ENCODE measurements around the gene UGT2B28. TPM values are rescaled to one million over a fixed set of nuclear protein-coding genes. Genes with fewer than 3 reads are reported as not detected.
"Not testable (repeated sequence)": the region's sequence is repeated elsewhere in the genome, so short reads cannot be mapped to it uniquely, and the experiment has no call there.

UGT2B28 gene
- polyA plus RNA-seq, 4 donors: 0.03 TPM; not detected in 3

GRCh38 chr4:69268612-69269011 is 11.7 kb upstream of the UGT2B28 start:
- not testable (repeated sequence) for H3K27ac ChIP-seq (ENCODE audit: low read depth in 1 of 3, low read length in 2 of 3); H3K4me1 ChIP-seq (ENCODE audit: control insufficient read depth in 3 of 3, insufficient read depth in 2 of 3, low read depth in 1 of 3, low read length in 2 of 3); DNase-seq; H3K27me3 ChIP-seq (ENCODE audit: control insufficient read depth in 3 of 3, insufficient read depth in 3 of 3, low read length in 3 of 3); H3K36me3 ChIP-seq (ENCODE audit: control insufficient read depth in 3 of 3, insufficient read depth in 2 of 3, low read depth in 1 of 3, low read length in 3 of 3); H3K4me3 ChIP-seq (ENCODE audit: low read depth in 1 of 3, low read length in 3 of 3); H3K9me3 ChIP-seq (ENCODE audit: control insufficient read depth in 2 of 2, insufficient read depth in 1 of 2, low read depth in 1 of 2, low read length in 1 of 2); FAIRE-seq
- WGBS, 3 donors: 93 to 96% (median 93%) methylated on average over 7 of the region's 7 CpGs

- DNase-seq; H3K9me3 ChIP-seq (ENCODE audit: control insufficient read depth in 2 of 2, insufficient read depth in 1 of 2, low read depth in 1 of 2, low read length in 1 of 2); H3K27me3 ChIP-seq (ENCODE audit: control insufficient read depth in 3 of 3, insufficient read depth in 3 of 3, low read length in 3 of 3); H3K27ac ChIP-seq (ENCODE audit: low read depth in 1 of 3, low read length in 2 of 3); FAIRE-seq; H3K36me3 ChIP-seq (ENCODE audit: control insufficient read depth in 3 of 3, insufficient read depth in 2 of 3, low read depth in 1 of 3, low read length in 3 of 3); H3K4me1 ChIP-seq (ENCODE audit: control insufficient read depth in 3 of 3, insufficient read depth in 2 of 3, low read depth in 1 of 3, low read length in 2 of 3); H3K4me3 ChIP-seq (ENCODE audit: low read depth in 1 of 3, low read length in 3 of 3): not testable (repeated sequence)
- WGBS, 3 donors: 45 to 77% (median 66%) methylated on average over 4 of the region's 4 CpGs
Measured at GRCh38 chr4:69296356-69296755, 16.1 kb downstream of the UGT2B28 start.

GRCh38 chr4:69308426-69309033 is 28.3 kb downstream of the UGT2B28 start:
- H3K36me3 ChIP-seq (ENCODE audit: control insufficient read depth in 3 of 3, insufficient read depth in 2 of 3, low read depth in 1 of 3, low read length in 3 of 3); FAIRE-seq; H3K27me3 ChIP-seq (ENCODE audit: control insufficient read depth in 3 of 3, insufficient read depth in 3 of 3, low read length in 3 of 3); H3K9me3 ChIP-seq (ENCODE audit: control insufficient read depth in 2 of 2, insufficient read depth in 1 of 2, low read depth in 1 of 2, low read length in 1 of 2); H3K4me3 ChIP-seq (ENCODE audit: low read depth in 1 of 3, low read length in 3 of 3): not testable (repeated sequence)
- Histone ChIP-seq H3K4me1 (ENCODE audit: control insufficient read depth in 3 of 3, insufficient read depth in 2 of 3, low read depth in 1 of 3, low read length in 2 of 3) (peaks cover 0 to 15% (median 0%) of the 10 kb centered on the region in 3 donors), H3K27ac (ENCODE audit: low read depth in 1 of 3, low read length in 2 of 3) (peak overlapping the region in 1 of 3 donors; percentile 21)
- WGBS, 3 donors: 29 to 63% (median 35%) methylated on average over 5 of the region's 5 CpGs
- peak; percentile 11 to 23 for DNase-seq

GRCh38 chr4:69309549-69310076 is 29.3 kb downstream of the UGT2B28 start:
- not testable (repeated sequence) for FAIRE-seq; H3K36me3 ChIP-seq (ENCODE audit: control insufficient read depth in 3 of 3, insufficient read depth in 2 of 3, low read depth in 1 of 3, low read length in 3 of 3); H3K9me3 ChIP-seq (ENCODE audit: control insufficient read depth in 2 of 2, insufficient read depth in 1 of 2, low read depth in 1 of 2, low read length in 1 of 2); DNase-seq; H3K4me3 ChIP-seq (ENCODE audit: low read depth in 1 of 3, low read length in 3 of 3); H3K27me3 ChIP-seq (ENCODE audit: control insufficient read depth in 3 of 3, insufficient read depth in 3 of 3, low read length in 3 of 3)
- peaks cover 0 to 15% (median 0%) of the 10 kb centered on the region in 3 donors for H3K4me1 ChIP-seq (ENCODE audit: control insufficient read depth in 3 of 3, insufficient read depth in 2 of 3, low read depth in 1 of 3, low read length in 2 of 3)
- WGBS, 3 donors: 58 to 76% (median 70%) methylated on average over 4 to 5 of the region's 5 CpGs
- peak overlapping the region in 1 of 3 donors; percentile 21 for H3K27ac ChIP-seq (ENCODE audit: low read depth in 1 of 3, low read length in 2 of 3)

- whole genome bisulfite sequencing, 3 donors: 82 to 91% (median 89%) methylated on average over 4 of the region's 4 CpGs
- H3K27me3 ChIP-seq (ENCODE audit: control insufficient read depth in 3 of 3, insufficient read depth in 3 of 3, low read length in 3 of 3); FAIRE-seq; H3K9me3 ChIP-seq (ENCODE audit: control insufficient read depth in 2 of 2, insufficient read depth in 1 of 2, low read depth in 1 of 2, low read length in 1 of 2); H3K27ac ChIP-seq (ENCODE audit: low read depth in 1 of 3, low read length in 2 of 3); H3K4me3 ChIP-seq (ENCODE audit: low read depth in 1 of 3, low read length in 3 of 3); H3K36me3 ChIP-seq (ENCODE audit: control insufficient read depth in 3 of 3, insufficient read depth in 2 of 3, low read depth in 1 of 3, low read length in 3 of 3); DNase-seq: not testable (repeated sequence)
- peaks cover 0 to 15% (median 0%) of the 10 kb centered on the region in 3 donors for H3K4me1 ChIP-seq (ENCODE audit: control insufficient read depth in 3 of 3, insufficient read depth in 2 of 3, low read depth in 1 of 3, low read length in 2 of 3)
Measured at GRCh38 chr4:69310262-69310661, 30.0 kb downstream of the UGT2B28 start.

- H3K27me3 ChIP-seq (ENCODE audit: control insufficient read depth in 3 of 3, insufficient read depth in 3 of 3, low read length in 3 of 3); H3K27ac ChIP-seq (ENCODE audit: low read depth in 1 of 3, low read length in 2 of 3); H3K4me1 ChIP-seq (ENCODE audit: control insufficient read depth in 3 of 3, insufficient read depth in 2 of 3, low read depth in 1 of 3, low read length in 2 of 3); H3K9me3 ChIP-seq (ENCODE audit: control insufficient read depth in 2 of 2, insufficient read depth in 1 of 2, low read depth in 1 of 2, low read length in 1 of 2); H3K36me3 ChIP-seq (ENCODE audit: control insufficient read depth in 3 of 3, insufficient read depth in 2 of 3, low read depth in 1 of 3, low read length in 3 of 3); FAIRE-seq; H3K4me3 ChIP-seq (ENCODE audit: low read depth in 1 of 3, low read length in 3 of 3): not testable (repeated sequence)
- 10 to 27% (median 25%) methylated on average over 3 of the region's 3 CpGs for WGBS, 3 donors
- DNase-seq: peak; percentile 21 to 54
Measured at GRCh38 chr4:69317669-69318298, 37.5 kb downstream of the UGT2B28 start.

- no peak for DNase-seq
- FAIRE-seq: no peak
- no peak overlapping the region for H3K4me3 ChIP-seq (ENCODE audit: low read depth in 1 of 3, low read length in 3 of 3)
- no peaks in the 10 kb centered on the region for H3K9me3 ChIP-seq (ENCODE audit: control insufficient read depth in 2 of 2, insufficient read depth in 1 of 2, low read depth in 1 of 2, low read length in 1 of 2)
- no peaks in the 10 kb centered on the region for H3K27me3 ChIP-seq (ENCODE audit: control insufficient read depth in 3 of 3, insufficient read depth in 3 of 3, low read length in 3 of 3)
- H3K27ac ChIP-seq (ENCODE audit: low read depth in 1 of 3, low read length in 2 of 3): no peak overlapping the region
- WGBS, 3 donors: 3 to 52% (median 25%) methylated on average over 2 of the region's 2 CpGs
- H3K36me3 ChIP-seq (ENCODE audit: control insufficient read depth in 3 of 3, insufficient read depth in 2 of 3, low read depth in 1 of 3, low read length in 3 of 3): no peaks in the 10 kb centered on the region
- peaks cover 0 to 4% (median 0%) of the 10 kb centered on the region in 3 donors for H3K4me1 ChIP-seq (ENCODE audit: control insufficient read depth in 3 of 3, insufficient read depth in 2 of 3, low read depth in 1 of 3, low read length in 2 of 3)
Measured at GRCh38 chr4:69321153-69321729, 41.0 kb downstream of the UGT2B28 start.

- WGBS, 3 donors: 64 to 81% (median 64%) methylated on average over 2 of the region's 2 CpGs
- no peak overlapping the region for H3K27ac ChIP-seq (ENCODE audit: low read depth in 1 of 3, low read length in 2 of 3)
- FAIRE-seq: no peak
- no peak overlapping the region for H3K4me3 ChIP-seq (ENCODE audit: low read depth in 1 of 3, low read length in 3 of 3)
- H3K4me1 ChIP-seq (ENCODE audit: control insufficient read depth in 3 of 3, insufficient read depth in 2 of 3, low read depth in 1 of 3, low read length in 2 of 3): peaks cover 0 to 4% (median 0%) of the 10 kb centered on the region in 3 donors
- H3K27me3 ChIP-seq (ENCODE audit: control insufficient read depth in 3 of 3, insufficient read depth in 3 of 3, low read length in 3 of 3): no peaks in the 10 kb centered on the region
- no peaks in the 10 kb centered on the region for H3K9me3 ChIP-seq (ENCODE audit: control insufficient read depth in 2 of 2, insufficient read depth in 1 of 2, low read depth in 1 of 2, low read length in 1 of 2)
- no peak for DNase-seq
- no peaks in the 10 kb centered on the region for H3K36me3 ChIP-seq (ENCODE audit: control insufficient read depth in 3 of 3, insufficient read depth in 2 of 3, low read depth in 1 of 3, low read length in 3 of 3)
Measured at GRCh38 chr4:69322055-69322454, 41.8 kb downstream of the UGT2B28 start.
